ENCODE measurements around the gene ANTXR1. TPM values are rescaled to one million over a fixed set of nuclear protein-coding genes. Genes with fewer than 3 reads are reported as not detected.

Gene ANTXR1
- total and polyA plus RNA-seq, 9 of the 15 experiments (the other 6 are each of a cell fraction or from before 2014, with no cell fraction given) = 0.07 to 1.00 (median 0.54) TPM

DNA sequence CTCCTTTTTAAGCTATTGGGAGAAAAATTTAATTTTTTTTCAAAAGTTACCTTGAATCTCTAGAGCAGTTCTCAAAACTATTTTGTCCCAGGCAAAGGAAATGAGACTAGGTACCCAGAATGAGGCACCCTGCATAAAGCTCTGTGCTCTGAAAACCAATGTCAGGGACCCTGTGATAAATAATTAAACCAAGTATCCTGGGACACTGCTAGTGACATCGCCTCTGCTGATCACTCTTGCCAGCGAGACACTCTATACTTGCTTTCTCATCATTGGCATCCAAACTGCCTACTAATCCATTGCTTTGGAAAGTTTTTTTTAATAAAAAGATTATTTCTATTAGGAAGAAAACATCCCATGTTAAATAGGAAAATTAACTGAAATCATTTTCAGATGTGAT, 37.1 kb upstream of the ANTXR1 start (continued):
- no peak for TF ChIP-seq DACH1 (IDR thresholded peaks at IDR 0.05; ENCODE audit: partially characterized antibody)
- TF ChIP-seq SMARCA4 (IDR thresholded peaks at IDR 0.05) = no peak
- TF ChIP-seq, protein P1, sequence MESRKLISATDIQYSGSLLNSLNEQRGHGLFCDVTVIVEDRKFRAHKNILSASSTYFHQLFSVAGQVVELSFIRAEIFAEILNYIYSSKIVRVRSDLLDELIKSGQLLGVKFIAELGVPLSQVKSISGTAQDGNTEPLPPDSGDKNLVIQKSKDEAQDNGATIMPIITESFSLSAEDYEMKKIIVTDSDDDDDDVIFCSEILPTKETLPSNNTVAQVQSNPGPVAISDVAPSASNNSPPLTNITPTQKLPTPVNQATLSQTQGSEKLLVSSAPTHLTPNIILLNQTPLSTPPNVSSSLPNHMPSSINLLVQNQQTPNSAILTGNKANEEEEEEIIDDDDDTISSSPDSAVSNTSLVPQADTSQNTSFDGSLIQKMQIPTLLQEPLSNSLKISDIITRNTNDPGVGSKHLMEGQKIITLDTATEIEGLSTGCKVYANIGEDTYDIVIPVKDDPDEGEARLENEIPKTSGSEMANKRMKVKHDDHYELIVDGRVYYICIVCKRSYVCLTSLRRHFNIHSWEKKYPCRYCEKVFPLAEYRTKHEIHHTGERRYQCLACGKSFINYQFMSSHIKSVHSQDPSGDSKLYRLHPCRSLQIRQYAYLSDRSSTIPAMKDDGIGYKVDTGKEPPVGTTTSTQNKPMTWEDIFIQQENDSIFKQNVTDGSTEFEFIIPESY (CRISPR knock-in tag; IDR thresholded peaks at IDR 0.05) = no peak
- TF ChIP-seq SRSF9 (IDR thresholded peaks at IDR 0.05; ENCODE audit: borderline replicate concordance, low read depth, low read length) = no peak

DNA sequence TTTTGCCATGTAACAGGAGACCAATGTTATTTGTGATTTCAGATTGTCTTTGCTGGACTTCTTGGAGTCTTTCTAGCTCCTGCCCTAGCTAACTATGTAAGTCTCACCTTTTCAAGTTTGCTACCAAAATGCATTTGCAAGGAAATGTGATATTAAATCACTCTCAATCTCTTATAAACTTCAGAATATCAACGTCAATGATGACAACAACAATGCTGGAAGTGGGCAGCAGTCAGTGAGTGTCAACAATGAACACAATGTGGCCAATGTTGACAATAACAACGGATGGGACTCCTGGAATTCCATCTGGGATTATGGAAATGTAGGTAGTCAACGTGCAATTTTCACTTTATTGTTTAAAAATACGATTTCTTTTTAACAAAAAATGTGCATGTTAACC, 35.5 kb upstream of the ANTXR1 start:
- Histone ChIP-seq H2AFZ (ENCODE audit: low read depth, low read length) (no peak overlapping the region), H3K79me2 (ENCODE audit: control insufficient read depth, insufficient read depth, low read length) (no peaks in the 10 kb centered on the region), H3K27ac (ENCODE audit: extremely low read depth, low read depth, low read length) (no peak overlapping the region), H3K4me1 (replicated peaks in 1 of 2; ENCODE audit: control insufficient read depth in 2 of 2, insufficient read depth in 2 of 2, low read length in 2 of 2) (no peaks in the 10 kb centered on the region), H3K36me3 (ENCODE audit: control insufficient read depth, insufficient read depth, low read length) (no peaks in the 10 kb centered on the region), H3K9ac (ENCODE audit: insufficient read depth in 1 of 2, low read depth in 2 of 2, low read length in 2 of 2) (no peak overlapping the region), H3K4me3 (no peak overlapping the region), H3K27me3 (ENCODE audit: control insufficient read depth in 2 of 2, insufficient read depth in 2 of 2, low read length in 2 of 2) (peaks cover 5% of the 10 kb centered on the region in 2 experiments; a peak in 3 of 5 replicates), H3K4me2 (ENCODE audit: insufficient read depth, low read length) (no peak overlapping the region), H3K9me1 (ENCODE audit: control insufficient read depth, insufficient read depth, low read length) (no peaks in the 10 kb centered on the region), H3K9me3 (replicated peaks; ENCODE audit: control insufficient read depth, insufficient read depth, low read depth, low read length) (no peaks in the 10 kb centered on the region), H4K20me1 (replicated peaks; ENCODE audit: control insufficient read depth, insufficient read depth, low read length) (no peaks in the 10 kb centered on the region)
- in situ Hi-C loops (cut with MboI) = no loop called here
- WGBS (ENCODE audit: insufficient coverage, low coverage, missing lambda C conversion rate) = 2% methylated on average over 4 of the region's 4 CpGs
- intact Hi-C loops (cut with micrococcal nuclease) = no loop called here
- FAIRE-seq (no peak), ATAC-seq (no peak), DNase-seq (ENCODE audit: extremely low read depth in 1 of 4, low spot score in 3 of 4) (no peak)
- ChIA-PET CTCF (ENCODE audit: low intra/inter-chr PET ratio) (no interaction called here), POLR2A (interaction anchor here (0.7 kb wide), 1 partner anchor 287 kb away, joined by 3 read pairs; no protein-coding TSS in a partner anchor)
- BruUV-seq (replicated peaks) = no TSS peak
- TF ChIP-seq, protein P2, sequence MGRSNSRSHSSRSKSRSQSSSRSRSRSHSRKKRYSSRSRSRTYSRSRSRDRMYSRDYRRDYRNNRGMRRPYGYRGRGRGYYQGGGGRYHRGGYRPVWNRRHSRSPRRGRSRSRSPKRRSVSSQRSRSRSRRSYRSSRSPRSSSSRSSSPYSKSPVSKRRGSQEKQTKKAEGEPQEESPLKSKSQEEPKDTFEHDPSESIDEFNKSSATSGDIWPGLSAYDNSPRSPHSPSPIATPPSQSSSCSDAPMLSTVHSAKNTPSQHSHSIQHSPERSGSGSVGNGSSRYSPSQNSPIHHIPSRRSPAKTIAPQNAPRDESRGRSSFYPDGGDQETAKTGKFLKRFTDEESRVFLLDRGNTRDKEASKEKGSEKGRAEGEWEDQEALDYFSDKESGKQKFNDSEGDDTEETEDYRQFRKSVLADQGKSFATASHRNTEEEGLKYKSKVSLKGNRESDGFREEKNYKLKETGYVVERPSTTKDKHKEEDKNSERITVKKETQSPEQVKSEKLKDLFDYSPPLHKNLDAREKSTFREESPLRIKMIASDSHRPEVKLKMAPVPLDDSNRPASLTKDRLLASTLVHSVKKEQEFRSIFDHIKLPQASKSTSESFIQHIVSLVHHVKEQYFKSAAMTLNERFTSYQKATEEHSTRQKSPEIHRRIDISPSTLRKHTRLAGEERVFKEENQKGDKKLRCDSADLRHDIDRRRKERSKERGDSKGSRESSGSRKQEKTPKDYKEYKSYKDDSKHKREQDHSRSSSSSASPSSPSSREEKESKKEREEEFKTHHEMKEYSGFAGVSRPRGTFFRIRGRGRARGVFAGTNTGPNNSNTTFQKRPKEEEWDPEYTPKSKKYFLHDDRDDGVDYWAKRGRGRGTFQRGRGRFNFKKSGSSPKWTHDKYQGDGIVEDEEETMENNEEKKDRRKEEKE (IDR thresholded peaks at IDR 0.05; ENCODE audit: borderline replicate concordance in 1 of 2, control insufficient read depth in 1 of 2, low read depth in 2 of 2, low read length in 1 of 2) = no peak
- TF ChIP-seq, protein P3, sequence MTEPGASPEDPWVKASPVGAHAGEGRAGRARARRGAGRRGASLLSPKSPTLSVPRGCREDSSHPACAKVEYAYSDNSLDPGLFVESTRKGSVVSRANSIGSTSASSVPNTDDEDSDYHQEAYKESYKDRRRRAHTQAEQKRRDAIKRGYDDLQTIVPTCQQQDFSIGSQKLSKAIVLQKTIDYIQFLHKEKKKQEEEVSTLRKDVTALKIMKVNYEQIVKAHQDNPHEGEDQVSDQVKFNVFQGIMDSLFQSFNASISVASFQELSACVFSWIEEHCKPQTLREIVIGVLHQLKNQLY (CRISPR knock-in tag; conservative IDR thresholded peaks at IDR 0.05) = no peak
- TF ChIP-seq ZKSCAN3 (CRISPR knock-in tag; IDR thresholded peaks at IDR 0.05) = no peak
- no peak for TF ChIP-seq MTA3 (IDR thresholded peaks at IDR 0.05; ENCODE audit: borderline replicate concordance)
- TF ChIP-seq, protein P4, sequence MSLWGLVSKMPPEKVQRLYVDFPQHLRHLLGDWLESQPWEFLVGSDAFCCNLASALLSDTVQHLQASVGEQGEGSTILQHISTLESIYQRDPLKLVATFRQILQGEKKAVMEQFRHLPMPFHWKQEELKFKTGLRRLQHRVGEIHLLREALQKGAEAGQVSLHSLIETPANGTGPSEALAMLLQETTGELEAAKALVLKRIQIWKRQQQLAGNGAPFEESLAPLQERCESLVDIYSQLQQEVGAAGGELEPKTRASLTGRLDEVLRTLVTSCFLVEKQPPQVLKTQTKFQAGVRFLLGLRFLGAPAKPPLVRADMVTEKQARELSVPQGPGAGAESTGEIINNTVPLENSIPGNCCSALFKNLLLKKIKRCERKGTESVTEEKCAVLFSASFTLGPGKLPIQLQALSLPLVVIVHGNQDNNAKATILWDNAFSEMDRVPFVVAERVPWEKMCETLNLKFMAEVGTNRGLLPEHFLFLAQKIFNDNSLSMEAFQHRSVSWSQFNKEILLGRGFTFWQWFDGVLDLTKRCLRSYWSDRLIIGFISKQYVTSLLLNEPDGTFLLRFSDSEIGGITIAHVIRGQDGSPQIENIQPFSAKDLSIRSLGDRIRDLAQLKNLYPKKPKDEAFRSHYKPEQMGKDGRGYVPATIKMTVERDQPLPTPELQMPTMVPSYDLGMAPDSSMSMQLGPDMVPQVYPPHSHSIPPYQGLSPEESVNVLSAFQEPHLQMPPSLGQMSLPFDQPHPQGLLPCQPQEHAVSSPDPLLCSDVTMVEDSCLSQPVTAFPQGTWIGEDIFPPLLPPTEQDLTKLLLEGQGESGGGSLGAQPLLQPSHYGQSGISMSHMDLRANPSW (CRISPR knock-in tag; IDR thresholded peaks at IDR 0.05) = no peak
- no peak for TF ChIP-seq MCM5 (IDR thresholded peaks at IDR 0.05; ENCODE audit: low read depth)
